ENCODE results near the gene ZNRF2.

- TF ChIP-seq EZH2phosphoT487 (IDR thresholded peaks at IDR 0.05) (no peak), CTCF (IDR thresholded peaks at IDR 0.05) (no peak)
Measured at GRCh38 chr7:30413864-30414263, 129.5 kb downstream of the ZNRF2 start.

Measured in neural progenitor cell (in vitro differentiated cells).